Ishikawa (cell line): ENCODE results near the gene NDC1.

Source experiments
- CEBPB ChIP-seq: IDR thresholded peaks from 2 replicates; pipeline ENCODE4 v1.6.1; 2012
- CREB1 ChIP-seq: IDR thresholded peaks from 2 replicates; pipeline ENCODE4 v1.6.1; 2012; ENCODE audit warnings: low read depth
- EGR1 ChIP-seq: IDR thresholded peaks from 2 replicates; pipeline ENCODE4 v1.6.1; 2012
- EP300 ChIP-seq: IDR thresholded peaks from 2 replicates; pipeline ENCODE4 v1.6.1; 2012; ENCODE audit warnings: borderline replicate concordance
- FOXM1 ChIP-seq: IDR thresholded peaks from 2 replicates; pipeline ENCODE4 v1.6.1; 2012; ENCODE audit warnings: low read depth, borderline replicate concordance
- NFIC ChIP-seq: IDR thresholded peaks from 2 replicates; pipeline ENCODE4 v1.6.1; 2012
- RAD21 ChIP-seq: IDR thresholded peaks from 2 replicates; pipeline ENCODE4 v1.6.1; 2012; ENCODE audit warnings: low read depth
- REST ChIP-seq: IDR thresholded peaks from 2 replicates; pipeline ENCODE4 v1.6.1; 2012; ENCODE audit warnings: low read depth, mild to moderate bottlenecking
- TAF1 ChIP-seq: IDR thresholded peaks from 2 replicates; pipeline ENCODE4 v1.6.1; 2012; ENCODE audit warnings: low read depth, mild to moderate bottlenecking
- TCF12 ChIP-seq: IDR thresholded peaks from 2 replicates; pipeline ENCODE4 v1.6.1; 2012; ENCODE audit warnings: low read depth
- TEAD4 ChIP-seq: IDR thresholded peaks from 2 replicates; pipeline ENCODE4 v1.6.1; 2012
- YY1 ChIP-seq: IDR thresholded peaks from 2 replicates; pipeline ENCODE4 v1.6.1; 2012; ENCODE audit warnings: low read depth
- ZBTB7A ChIP-seq: IDR thresholded peaks from 2 replicates; pipeline ENCODE4 v1.6.1; 2012; ENCODE audit warnings: low read depth
- TF ChIP-seq, protein P1 (sequence below): IDR thresholded peaks from 2 replicates; pipeline ENCODE4 v1.6.1; 2012
- TF ChIP-seq, protein P2 (sequence below): IDR thresholded peaks from 2 replicates; pipeline ENCODE4 v1.6.1; 2012

NDC1 gene

DNA sequence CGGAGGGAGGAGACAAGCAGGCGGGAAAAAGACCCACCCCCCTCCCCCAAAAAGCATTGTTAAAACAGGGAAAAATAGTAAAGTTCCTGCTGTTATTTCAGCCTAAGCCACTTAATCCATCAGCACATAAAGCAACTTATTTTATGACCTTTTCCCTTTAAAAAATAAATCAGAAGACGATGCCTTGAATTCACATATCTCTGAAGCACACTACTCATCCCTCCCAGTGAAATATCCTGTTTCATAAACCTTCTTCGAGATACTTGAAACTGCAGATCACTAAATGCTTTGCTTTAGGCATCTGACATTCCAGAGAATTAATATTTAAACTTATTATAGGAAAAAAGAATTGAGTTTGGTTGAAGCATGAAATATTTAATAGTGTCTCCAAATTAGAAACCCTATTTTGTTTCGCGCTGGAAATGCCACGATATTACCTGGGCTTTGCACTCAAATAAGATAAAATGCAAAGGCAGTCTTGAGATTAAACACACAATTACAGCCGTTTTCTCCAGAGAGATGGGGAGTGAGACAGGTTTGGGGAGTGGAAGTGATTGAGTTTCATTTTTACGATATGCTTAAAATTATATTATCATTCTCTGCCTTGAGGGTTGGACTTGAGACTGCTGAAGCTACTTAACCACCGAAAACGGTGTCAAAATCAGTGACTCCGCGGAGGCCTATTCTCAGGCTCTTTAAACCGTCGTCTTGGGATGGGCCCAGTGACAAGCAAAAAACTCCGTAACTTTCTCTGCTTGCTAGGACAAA lies 108.5 kb downstream of the NDC1 start:
- no peak for TF ChIP-seq FOXM1

- TF ChIP-seq EP300, result no peak
- no peak for TF ChIP-seq EGR1
Measured at GRCh38 chr1:53728702-53729455, 109.2 kb downstream of the NDC1 start.

- TF ChIP-seq RAD21 (no peak), YY1 (no peak), REST (no peak), TAF1 (no peak), EP300 (no peak), ZBTB7A (no peak), NFIC (no peak), CREB1 (no peak), CEBPB (no peak), TCF12 (no peak), FOXM1 (no peak)
- TF ChIP-seq, protein P1, sequence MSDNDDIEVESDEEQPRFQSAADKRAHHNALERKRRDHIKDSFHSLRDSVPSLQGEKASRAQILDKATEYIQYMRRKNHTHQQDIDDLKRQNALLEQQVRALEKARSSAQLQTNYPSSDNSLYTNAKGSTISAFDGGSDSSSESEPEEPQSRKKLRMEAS, result no peak
- TF ChIP-seq, protein P2, sequence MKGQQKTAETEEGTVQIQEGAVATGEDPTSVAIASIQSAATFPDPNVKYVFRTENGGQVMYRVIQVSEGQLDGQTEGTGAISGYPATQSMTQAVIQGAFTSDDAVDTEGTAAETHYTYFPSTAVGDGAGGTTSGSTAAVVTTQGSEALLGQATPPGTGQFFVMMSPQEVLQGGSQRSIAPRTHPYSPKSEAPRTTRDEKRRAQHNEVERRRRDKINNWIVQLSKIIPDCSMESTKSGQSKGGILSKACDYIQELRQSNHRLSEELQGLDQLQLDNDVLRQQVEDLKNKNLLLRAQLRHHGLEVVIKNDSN, result no peak
Measured at GRCh38 chr1:53728196-53728595, 109.9 kb downstream of the NDC1 start.

- no peak for TF ChIP-seq CREB1
- no peak for TF ChIP-seq TAF1
- no peak for TF ChIP-seq REST
- TF ChIP-seq, protein P2, result no peak
- TF ChIP-seq EGR1, result no peak
- no peak for TF ChIP-seq TCF12
- TF ChIP-seq, protein P1, result no peak
- no peak for TF ChIP-seq EP300
- no peak for TF ChIP-seq NFIC
- no peak for TF ChIP-seq FOXM1
- TF ChIP-seq CEBPB, result no peak
- TF ChIP-seq RAD21, result no peak
- no peak for TF ChIP-seq TEAD4
Measured at GRCh38 chr1:53727461-53728092, 110.5 kb downstream of the NDC1 start.

GRCh38 chr1:53726009-53726600 lies 112.0 kb downstream of the NDC1 start:
- no peak for TF ChIP-seq REST
- no peak for TF ChIP-seq ZBTB7A
- no peak for TF ChIP-seq TEAD4
- no peak for TF ChIP-seq CREB1
- no peak for TF ChIP-seq EP300
- no peak for TF ChIP-seq RAD21
- no peak for TF ChIP-seq TCF12
